HFFc6 (cell line): Measurements from ENCODE around the gene RAD51B. TPM values are rescaled to one million over a fixed set of nuclear protein-coding genes. Genes with fewer than 3 reads are reported as not detected.
A peak's percentile ranks its signal among the peaks of the same experiment; 100 is the strongest.

Experiments used
- DNase-seq: peaks from one replicate; pipeline ENCODE4 v3.0.0-alpha.2; 2018
- H3K27ac Mint-ChIP-seq: 2 replicates; pipeline ENCODE4 v1.8.0; 2020; ENCODE audit warnings: mild to moderate bottlenecking, mixed read lengths
- H3K27me3 Mint-ChIP-seq: 2 replicates; pipeline ENCODE4 v1.8.0; 2021; ENCODE audit warnings: mild to moderate bottlenecking, moderate library complexity, mixed read lengths; ENCODE audit not compliant: insufficient read depth
- H3K36me3 Mint-ChIP-seq: 2 replicates; pipeline ENCODE4 v1.8.0; 2021; ENCODE audit warnings: low read depth, mixed read lengths
- H3K4me1 Mint-ChIP-seq: 2 replicates; pipeline ENCODE4 v1.8.0; 2020; ENCODE audit warnings: low read depth, mixed read lengths
- H3K4me3 Mint-ChIP-seq: 2 replicates; pipeline ENCODE4 v1.8.0; 2020; ENCODE audit warnings: mild to moderate bottlenecking, moderate library complexity, mixed read lengths
- H3K9me3 Mint-ChIP-seq: 2 replicates; pipeline ENCODE4 v1.8.0; 2020; ENCODE audit warnings: mild to moderate bottlenecking, mixed read lengths
- CTCF ChIP-seq: fragments of 200-600 bp; sonication (generic); IDR thresholded peaks from 2 replicates; pipeline ENCODE4 v1.5.0; 2021; ENCODE audit warnings: antibody characterized with exemption, mild to moderate bottlenecking
- total RNA-seq, 6 experiments: library from RNA; stranded (reverse); fragmentation: NEBNext Ultra II Directional; extraction: Animal tissue kit (Norgen Biotek cat#: 25700); gene quantifications; 2 replicates in 1 of 6; 3 replicates in 5 of 6; pipeline ENCODE4 v1.2.3, GENCODE V29; 2021

The RAD51B gene
- total RNA-seq, 6 experiments from 2014 or later = 7.1 to 12.4 (median 9.6) TPM

- H3K36me3 Mint-ChIP-seq = 0 out of 2 replicates have a peak, but pooled peaks cover 5% of the 10 kb centered on the region
- H3K9me3 Mint-ChIP-seq = no peaks in the 10 kb centered on the region; the same call in 1 of the 2 replicates
- H3K27ac Mint-ChIP-seq = peak overlapping the region; percentile 88
- H3K4me1 Mint-ChIP-seq = peaks cover 28% of the 10 kb centered on the region
- H3K27me3 Mint-ChIP-seq = peaks cover 4% of the 10 kb centered on the region
- peak overlapping the region; percentile 98 for H3K4me3 Mint-ChIP-seq
- no peak for TF ChIP-seq CTCF
- no peak for DNase-seq
Measured at GRCh38 chr14:67820428-67820971, 921 bp downstream of the RAD51B start.

DNA sequence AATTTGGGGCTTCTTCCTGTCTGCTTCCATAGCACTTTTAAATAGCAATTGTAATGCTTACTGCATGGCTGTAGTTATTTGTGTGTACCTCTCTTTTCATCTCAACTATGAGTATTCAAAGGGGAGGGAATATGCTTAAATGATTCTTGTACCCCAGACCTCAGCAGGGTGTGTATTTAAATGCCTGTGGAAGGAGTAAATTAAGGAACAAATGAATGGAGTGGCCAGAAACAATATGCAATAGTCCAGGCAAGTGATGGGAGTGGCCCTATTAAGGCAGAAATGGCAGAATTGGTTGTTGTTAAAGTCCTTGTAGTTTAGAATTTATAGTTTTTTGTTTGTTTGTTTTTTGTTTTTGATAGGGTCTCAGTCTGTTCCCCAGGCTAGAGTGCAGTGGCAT is 1.5 kb downstream of the RAD51B start:
- peak overlapping the region; percentile 98; the same call in 1 of the 2 replicates for H3K4me3 Mint-ChIP-seq
- peaks cover 24% of the 10 kb centered on the region for H3K4me1 Mint-ChIP-seq
- peak overlapping the region; percentile 88; the same call in 1 of the 2 replicates for H3K27ac Mint-ChIP-seq
- H3K36me3 Mint-ChIP-seq = 0 out of 2 replicates have a peak, but pooled peaks cover 5% of the 10 kb centered on the region
- H3K9me3 Mint-ChIP-seq = no peaks in the 10 kb centered on the region; the same call in 1 of the 2 replicates
- peaks cover 2% of the 10 kb centered on the region; the same call in 1 of the 2 replicates for H3K27me3 Mint-ChIP-seq
- DNase-seq = no peak
- no peak for TF ChIP-seq CTCF

GRCh38 chr14:67831113-67831512 is 11.5 kb downstream of the RAD51B start:
- H3K9me3 Mint-ChIP-seq = no peaks in the 10 kb centered on the region; the same call in 1 of the 2 replicates
- H3K27me3 Mint-ChIP-seq = no peaks in the 10 kb centered on the region; the same call in 1 of the 2 replicates

DNA sequence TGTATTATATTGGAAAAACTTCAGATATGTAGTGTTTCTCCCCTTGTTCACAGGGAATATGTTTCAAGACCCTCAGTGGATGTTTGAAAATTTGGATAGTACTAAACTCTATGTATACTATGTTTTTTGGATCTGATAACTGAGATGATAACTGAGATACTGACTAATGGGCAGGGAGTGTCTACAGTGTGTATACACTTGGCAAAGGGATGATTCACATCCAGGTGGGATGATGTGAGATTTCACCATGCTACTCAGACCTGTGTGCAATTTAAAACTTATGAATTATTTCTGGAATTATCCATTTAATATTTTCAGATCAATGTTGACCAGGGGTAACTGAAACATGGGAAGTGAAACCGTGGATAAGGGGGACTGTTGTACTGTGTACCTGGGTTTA is 13.8 kb downstream of the RAD51B start:
- no peak for TF ChIP-seq CTCF
- H3K27ac Mint-ChIP-seq = no peak overlapping the region
- H3K27me3 Mint-ChIP-seq = no peaks in the 10 kb centered on the region; the same call in 1 of the 2 replicates
- H3K36me3 Mint-ChIP-seq = peaks cover 7% of the 10 kb centered on the region
- DNase-seq = no peak
- H3K4me3 Mint-ChIP-seq = no peak overlapping the region
- H3K9me3 Mint-ChIP-seq = no peaks in the 10 kb centered on the region; the same call in 1 of the 2 replicates
- H3K4me1 Mint-ChIP-seq = no peaks in the 10 kb centered on the region

More at GRCh38 chr14:67831113-67831512, 11.5 kb downstream of the RAD51B start:
- Mint-ChIP-seq H3K4me3 (no peak overlapping the region), H3K4me1 (no peaks in the 10 kb centered on the region), H3K36me3 (peaks cover 20% of the 10 kb centered on the region), H3K27ac (no peak overlapping the region)
- no peak for TF ChIP-seq CTCF
- no peak for DNase-seq

GRCh38 chr14:67835596-67835995 is 16.0 kb downstream of the RAD51B start:
- H3K9me3 Mint-ChIP-seq = no peaks in the 10 kb centered on the region
- no peak overlapping the region for H3K27ac Mint-ChIP-seq
- no peaks in the 10 kb centered on the region for H3K36me3 Mint-ChIP-seq
- H3K4me3 Mint-ChIP-seq = no peak overlapping the region
- H3K4me1 Mint-ChIP-seq = no peaks in the 10 kb centered on the region
- no peak for DNase-seq
- no peak for TF ChIP-seq CTCF
- H3K27me3 Mint-ChIP-seq = no peaks in the 10 kb centered on the region; the same call in 1 of the 2 replicates
